ENCODE measurements around the gene SH3BGRL2. TPM values are rescaled to one million over a fixed set of nuclear protein-coding genes. Genes with fewer than 3 reads are reported as not detected.

Gene SH3BGRL2
- total RNA-seq, 1 experiment from 2014 or later, result 5.2 TPM

DNA sequence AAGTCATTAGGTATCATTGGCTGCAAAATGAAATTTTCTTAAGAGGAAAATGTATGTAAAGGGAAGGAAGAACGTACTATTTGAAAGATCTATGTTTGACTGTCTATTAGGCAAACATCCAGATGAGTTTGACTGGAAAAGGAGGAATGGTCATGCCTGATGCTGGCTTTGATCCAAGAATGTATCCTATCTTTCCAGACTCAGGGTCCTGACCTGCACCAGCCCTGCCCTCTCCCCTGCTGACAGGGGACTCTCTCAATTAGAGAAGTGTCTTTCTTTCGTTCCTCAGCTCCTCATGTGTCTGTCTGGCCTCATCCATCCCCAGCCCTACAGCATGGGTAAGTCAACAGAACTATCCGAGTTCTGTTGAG lies 21.9 kb upstream of the SH3BGRL2 start:
- no peaks in the 10 kb centered on the region for H3K9me3 ChIP-seq (ENCODE audit: control insufficient read depth in 1 of 2, insufficient read depth in 1 of 2, low read depth in 1 of 2, low read length in 2 of 2)
- no peaks in the 10 kb centered on the region for H3K36me3 ChIP-seq (ENCODE audit: control insufficient read depth in 1 of 2, insufficient read depth in 2 of 2, low read length in 2 of 2)
- ChIA-PET POLR2A (no interaction called here), CTCF (no interaction called here), RAD21 (ENCODE audit: low non-redundant PET in 1 of 2, low total read pairs in 2 of 2, uncharacterized antibody in 2 of 2, unreplicated experiment in 2 of 2) (no interaction called here)
- H2AFZ ChIP-seq (ENCODE audit: low read depth, low read length, poor library complexity, severe bottlenecking), result no peak overlapping the region
- H3K4me2 ChIP-seq (ENCODE audit: low read length), result no peak overlapping the region
- H3K27me3 ChIP-seq (ENCODE audit: insufficient read depth, low read length), result no peaks in the 10 kb centered on the region
- no peak overlapping the region for H3K9ac ChIP-seq (ENCODE audit: low read length)
- no peak overlapping the region for H3K4me3 ChIP-seq (replicated peaks in 1 of 2; ENCODE audit: low read depth in 1 of 2, low read length in 2 of 2)
- no peak overlapping the region for H3K27ac ChIP-seq (ENCODE audit: low read depth, low read length)
- ATAC-seq (no peak), DNase-seq (ENCODE audit: low read depth, low spot score) (no peak)
- intact Hi-C loops (cut with micrococcal nuclease), result no loop called here
- no peaks in the 10 kb centered on the region for H3K9me2 ChIP-seq (ENCODE audit: insufficient read depth)
- H3K79me2 ChIP-seq (ENCODE audit: insufficient read depth, low read length), result no peaks in the 10 kb centered on the region
- no TSS peak for BruUV-seq (replicated peaks)
- no peaks in the 10 kb centered on the region for H4K20me1 ChIP-seq (ENCODE audit: insufficient read depth)
- TF ChIP-seq ZNF274 (IDR thresholded peaks at IDR 0.05; ENCODE audit: low read depth, low read length) (no peak), CEBPB (IDR thresholded peaks at IDR 0.05; ENCODE audit: low read depth) (no peak), CTCF (IDR thresholded peaks at IDR 0.05 in 2 of 3, conservative IDR thresholded peaks at IDR 0.05 in 1 of 3; ENCODE audit: borderline replicate concordance in 1 of 3, insufficient read depth in 1 of 3, low read depth in 2 of 3, low read length in 2 of 3) (no peak), CBX3 (IDR thresholded peaks at IDR 0.05; ENCODE audit: low read depth) (no peak), MAX (IDR thresholded peaks at IDR 0.05) (no peak), EZH2 (IDR thresholded peaks at IDR 0.05) (no peak), ZFX (IDR thresholded peaks at IDR 0.05) (no peak), POLR2AphosphoS5 (IDR thresholded peaks at IDR 0.05; ENCODE audit: low read depth, low read length) (no peak), ELF1 (IDR thresholded peaks at IDR 0.05; ENCODE audit: borderline replicate concordance, low read depth) (no peak), SIN3A (IDR thresholded peaks at IDR 0.05; ENCODE audit: low read depth) (no peak), TCF7L2 (IDR thresholded peaks at IDR 0.05; ENCODE audit: borderline replicate concordance, extremely low read depth, insufficient read depth, insufficient read length) (no peak), ZBTB33 (IDR thresholded peaks at IDR 0.05; ENCODE audit: extremely low read depth, insufficient replicate concordance, low read length) (no peak), SRF (IDR thresholded peaks at IDR 0.05; ENCODE audit: low read depth) (no peak), EGR1 (IDR thresholded peaks at IDR 0.05; ENCODE audit: low read depth) (no peak), ATF3 (IDR thresholded peaks at IDR 0.05) (no peak)
- peaks cover 0 to 15% of the 10 kb centered on the region in 2 experiments; a peak in 1 of 4 replicates for H3K4me1 ChIP-seq (ENCODE audit: control insufficient read depth in 1 of 2, insufficient read depth in 2 of 2, low read length in 2 of 2)

Data from HCT116 (cell line).